ENCODE data around the gene PCDHB14.
"Not testable (repeated sequence)": the region's sequence is repeated elsewhere in the genome, so short reads cannot be mapped to it uniquely, and the experiment has no call there.

PCDHB14 gene

DNA sequence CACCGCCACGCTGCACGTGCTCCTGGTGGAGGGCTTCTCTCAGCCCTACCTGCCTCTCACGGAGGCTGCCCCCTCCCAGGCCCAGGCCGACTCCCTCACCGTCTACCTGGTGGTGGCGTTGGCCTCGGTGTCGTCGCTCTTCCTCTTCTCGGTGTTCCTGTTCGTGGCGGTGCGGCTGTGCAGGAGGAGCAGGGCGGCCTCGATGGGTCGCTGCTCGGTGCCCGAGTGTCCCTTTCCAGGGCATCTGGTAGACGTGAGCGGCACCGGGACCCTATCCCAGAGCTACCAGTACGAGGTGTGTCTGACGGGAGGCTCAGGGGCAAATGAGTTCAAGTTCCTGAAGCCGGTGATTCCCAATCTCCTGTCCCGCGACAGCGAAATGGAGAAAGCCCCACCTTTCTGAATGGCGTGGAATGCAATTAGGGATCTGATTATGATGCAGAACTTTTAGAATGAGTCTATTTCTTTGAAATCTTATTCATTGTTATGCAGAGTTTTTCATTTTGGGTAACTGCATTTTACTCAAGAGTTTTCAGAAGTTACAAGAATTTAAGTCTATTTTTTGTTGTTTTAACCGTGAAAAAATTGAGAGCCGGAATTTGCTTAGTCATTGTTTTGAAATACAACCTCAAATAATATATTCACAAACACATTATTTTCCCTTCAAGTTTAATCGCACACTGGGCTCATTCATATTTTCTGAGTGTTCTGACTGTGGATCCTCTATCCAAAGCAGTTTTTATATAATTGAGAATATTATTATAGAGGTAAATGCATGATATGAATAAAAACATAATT, 13.6 kb downstream of the PCDHB14 start:
- TF ChIP-seq, protein P1, sequence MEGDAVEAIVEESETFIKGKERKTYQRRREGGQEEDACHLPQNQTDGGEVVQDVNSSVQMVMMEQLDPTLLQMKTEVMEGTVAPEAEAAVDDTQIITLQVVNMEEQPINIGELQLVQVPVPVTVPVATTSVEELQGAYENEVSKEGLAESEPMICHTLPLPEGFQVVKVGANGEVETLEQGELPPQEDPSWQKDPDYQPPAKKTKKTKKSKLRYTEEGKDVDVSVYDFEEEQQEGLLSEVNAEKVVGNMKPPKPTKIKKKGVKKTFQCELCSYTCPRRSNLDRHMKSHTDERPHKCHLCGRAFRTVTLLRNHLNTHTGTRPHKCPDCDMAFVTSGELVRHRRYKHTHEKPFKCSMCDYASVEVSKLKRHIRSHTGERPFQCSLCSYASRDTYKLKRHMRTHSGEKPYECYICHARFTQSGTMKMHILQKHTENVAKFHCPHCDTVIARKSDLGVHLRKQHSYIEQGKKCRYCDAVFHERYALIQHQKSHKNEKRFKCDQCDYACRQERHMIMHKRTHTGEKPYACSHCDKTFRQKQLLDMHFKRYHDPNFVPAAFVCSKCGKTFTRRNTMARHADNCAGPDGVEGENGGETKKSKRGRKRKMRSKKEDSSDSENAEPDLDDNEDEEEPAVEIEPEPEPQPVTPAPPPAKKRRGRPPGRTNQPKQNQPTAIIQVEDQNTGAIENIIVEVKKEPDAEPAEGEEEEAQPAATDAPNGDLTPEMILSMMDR (IDR thresholded peaks at IDR 0.05; ENCODE audit: low read depth, low read length) = no peak
- H3K4me3 ChIP-seq (ENCODE audit: low read depth, low read length) = no peak overlapping the region

DNA sequence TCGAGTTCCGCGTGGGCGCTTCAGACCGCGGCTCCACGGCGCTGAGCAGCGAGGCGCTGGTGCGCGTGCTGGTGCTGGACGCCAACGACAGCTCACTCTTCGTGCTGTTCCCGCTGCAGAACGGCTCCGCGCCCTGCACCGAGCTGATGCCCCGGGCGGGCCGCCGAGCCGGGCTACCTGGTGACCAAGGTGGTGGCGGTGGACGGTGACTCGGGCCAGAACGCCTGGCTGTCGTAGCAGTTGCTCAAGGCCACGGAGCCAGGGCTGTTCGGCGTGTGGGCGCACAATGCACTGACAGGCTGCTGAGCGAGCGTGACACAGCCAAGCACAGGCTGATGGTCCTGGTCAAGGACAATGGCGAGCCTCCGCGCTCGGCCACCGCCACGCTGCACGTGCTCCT, 18.4 kb downstream of the PCDHB14 start:
- no peak overlapping the region for H3K4me3 ChIP-seq (ENCODE audit: low read depth, low read length)
- TF ChIP-seq, protein P1 (IDR thresholded peaks at IDR 0.05; ENCODE audit: low read depth, low read length) = no peak

DNA sequence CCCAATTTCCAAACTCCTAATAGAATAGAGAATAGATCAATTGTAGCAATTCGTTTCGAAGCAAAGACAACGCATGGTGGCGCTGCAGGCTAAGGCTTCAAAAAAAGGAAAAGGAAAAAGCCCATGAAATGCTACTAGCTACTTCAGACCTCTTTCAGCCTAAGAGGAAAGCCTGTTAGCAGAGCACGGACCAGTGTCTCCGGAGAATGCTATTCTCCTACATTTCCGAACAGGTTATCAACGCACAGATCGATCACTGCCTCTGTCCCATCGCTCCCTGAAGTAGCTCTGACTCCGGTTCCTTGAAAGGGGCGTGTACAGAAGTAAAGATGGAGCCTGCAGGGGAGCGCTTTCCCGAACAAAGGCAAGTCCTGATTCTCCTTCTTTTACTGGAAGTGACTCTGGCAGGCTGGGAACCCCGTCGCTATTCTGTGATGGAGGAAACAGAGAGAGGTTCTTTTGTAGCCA, 22.1 kb downstream of the PCDHB14 start, which contains the start of gene PCDHB15:
PCDHB15 (plus strand) TSS at position 146 of the 468 bp plus-strand sequence; CDS start at position 330, 184 bp downstream.
- H3K4me3 ChIP-seq (ENCODE audit: low read depth, low read length) = peak within 1 kb of the TSS; percentile 48

DNA sequence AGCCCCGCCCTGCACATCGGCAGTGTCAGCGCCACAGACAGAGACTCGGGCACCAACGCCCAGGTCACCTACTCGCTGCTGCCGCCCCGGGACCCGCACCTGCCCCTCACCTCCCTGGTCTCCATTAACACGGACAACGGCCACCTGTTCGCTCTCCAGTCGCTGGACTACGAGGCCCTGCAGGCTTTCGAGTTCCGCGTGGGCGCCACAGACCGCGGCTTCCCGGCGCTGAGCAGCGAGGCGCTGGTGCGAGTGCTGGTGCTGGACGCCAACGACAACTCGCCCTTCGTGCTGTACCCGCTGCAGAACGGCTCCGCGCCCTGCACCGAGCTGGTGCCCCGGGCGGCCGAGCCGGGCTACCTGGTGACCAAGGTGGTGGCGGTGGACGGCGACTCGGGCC, 23.8 kb downstream of the PCDHB14 start:
- not testable (repeated sequence) for H3K4me3 ChIP-seq (ENCODE audit: low read depth, low read length)

More for the DNA sequence above, 22.1 kb downstream of the PCDHB14 start, which contains the start of gene PCDHB15:
- TF ChIP-seq, protein P1 (IDR thresholded peaks at IDR 0.05; ENCODE audit: low read depth, low read length) = no peak

DNA sequence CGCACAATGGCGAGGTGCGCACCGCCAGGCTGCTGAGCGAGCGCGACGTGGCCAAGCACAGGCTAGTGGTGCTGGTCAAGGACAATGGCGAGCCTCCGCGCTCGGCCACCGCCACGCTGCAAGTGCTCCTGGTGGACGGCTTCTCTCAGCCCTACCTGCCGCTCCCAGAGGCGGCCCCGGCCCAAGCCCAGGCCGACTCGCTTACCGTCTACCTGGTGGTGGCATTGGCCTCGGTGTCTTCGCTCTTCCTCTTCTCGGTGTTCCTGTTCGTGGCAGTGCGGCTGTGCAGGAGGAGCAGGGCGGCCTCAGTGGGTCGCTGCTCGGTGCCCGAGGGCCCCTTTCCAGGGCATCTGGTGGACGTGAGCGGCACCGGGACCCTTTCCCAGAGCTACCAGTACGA, 24.3 kb downstream of the PCDHB14 start:
- H3K4me3 ChIP-seq (ENCODE audit: low read depth, low read length) = not testable (repeated sequence)

DNA sequence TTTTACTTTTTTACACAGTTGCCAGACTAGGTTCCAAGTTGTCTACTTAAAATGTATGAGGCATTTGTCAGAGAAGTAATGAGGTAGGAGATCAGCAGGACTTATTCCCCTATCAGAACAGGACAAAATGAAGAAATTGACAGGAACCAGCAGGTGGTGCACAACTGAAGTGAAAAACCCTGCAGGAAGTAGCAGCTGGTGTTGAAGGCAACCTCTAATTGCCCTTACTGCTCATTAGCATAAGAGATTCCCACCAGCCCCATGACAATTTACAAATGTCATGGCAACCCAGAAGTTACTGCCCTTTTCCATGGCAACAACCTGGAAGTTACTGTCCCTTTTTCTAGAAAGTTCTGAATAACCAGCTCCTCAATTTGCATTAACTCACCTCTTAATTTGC, 27.4 kb downstream of the PCDHB14 start:
- TF ChIP-seq, protein P1 (IDR thresholded peaks at IDR 0.05; ENCODE audit: low read depth, low read length) = no peak
- H3K4me3 ChIP-seq (ENCODE audit: low read depth, low read length) = no peak overlapping the region

DNA sequence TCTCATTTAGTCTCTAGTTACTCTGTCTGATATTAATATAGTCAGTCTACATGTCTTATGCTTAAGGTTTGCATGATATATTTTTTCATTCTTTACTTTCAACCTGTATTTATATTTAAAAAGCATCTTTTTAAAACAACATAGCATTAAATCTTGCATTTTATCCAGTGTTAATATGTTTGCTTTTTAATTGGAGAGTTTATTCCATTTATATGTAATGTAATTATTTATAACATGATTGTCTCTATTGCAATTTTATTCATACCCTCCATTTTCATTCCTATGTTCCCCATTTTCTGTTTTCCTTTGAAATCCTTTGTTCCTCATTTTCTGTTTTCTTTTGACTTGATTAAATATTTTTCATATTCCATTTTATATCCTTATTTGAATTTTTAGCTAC, 35.3 kb downstream of the PCDHB14 start:
- TF ChIP-seq, protein P1 (IDR thresholded peaks at IDR 0.05; ENCODE audit: low read depth, low read length) = no peak
- no peak overlapping the region for H3K4me3 ChIP-seq (ENCODE audit: low read depth, low read length)

DNA sequence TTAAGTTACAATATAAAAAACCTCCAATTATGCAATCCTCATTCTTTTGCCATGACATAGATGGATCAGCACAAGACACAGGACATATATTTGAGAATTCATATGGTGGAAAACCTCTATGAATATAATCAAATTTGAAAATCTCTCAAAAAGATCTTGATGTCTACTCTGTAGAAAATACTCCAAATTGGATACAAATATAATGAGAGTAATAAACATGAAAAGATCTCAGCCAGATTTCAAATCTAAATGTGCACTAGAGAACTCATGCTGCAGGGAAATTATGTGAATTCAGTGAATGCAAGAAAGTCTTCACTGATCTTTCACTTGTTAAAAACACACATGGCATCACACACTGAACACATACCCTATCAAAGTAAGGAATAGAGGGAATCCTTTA, 35.8 kb downstream of the PCDHB14 start:
- TF ChIP-seq, protein P1 (IDR thresholded peaks at IDR 0.05; ENCODE audit: low read depth, low read length) = no peak

More for the DNA sequence above, 35.8 kb downstream of the PCDHB14 start:
- no peak overlapping the region for H3K4me3 ChIP-seq (ENCODE audit: low read depth, low read length)

Measured in WI38 (cell line).